GM21723 (cell line): ENCODE measurements around the gene HAND1.

ENCODE experiments used
- ATAC-seq: cut with Tn5 transposase; IDR thresholded peaks from one replicate; pipeline ENCODE4 v1.9.1; 2021; ENCODE audit warnings: mild to moderate bottlenecking, moderate library complexity; ENCODE audit not compliant: unreplicated experiment

The HAND1 gene

GRCh38 chr5:154479944-154480750 is 2.1 kb upstream of the HAND1 start:
- no peak for ATAC-seq

- no peak for ATAC-seq
Observed at GRCh38 chr5:154479160-154479943, 1.3 kb upstream of the HAND1 start.

GRCh38 chr5:154478752-154479159 is 729 bp upstream of the HAND1 start:
- ATAC-seq = no peak

GRCh38 chr5:154477382-154478223 is 424 bp downstream of the HAND1 start:
- no peak for ATAC-seq

- ATAC-seq = no peak
Observed at GRCh38 chr5:154476354-154477205, 1.4 kb downstream of the HAND1 start.

GRCh38 chr5:154475591-154476353 is 2.3 kb downstream of the HAND1 start:
- ATAC-seq = no peak

- ATAC-seq = no peak
Observed at GRCh38 chr5:154474396-154475334, 3.4 kb downstream of the HAND1 start.

- ATAC-seq = no peak
Observed at GRCh38 chr5:154473581-154474283, 4.3 kb downstream of the HAND1 start.

- no peak for ATAC-seq
Observed at GRCh38 chr5:154472871-154473580, 5.0 kb downstream of the HAND1 start.

- no peak for ATAC-seq
Observed at GRCh38 chr5:154470947-154471870, 6.8 kb downstream of the HAND1 start.

- ATAC-seq = no peak
Observed at GRCh38 chr5:154470137-154470536, 7.9 kb downstream of the HAND1 start.

GRCh38 chr5:154467655-154468354 is 10.2 kb downstream of the HAND1 start:
- peak; percentile 98 for ATAC-seq

- ATAC-seq = no peak
Observed at GRCh38 chr5:154466671-154467070, 11.4 kb downstream of the HAND1 start.

GRCh38 chr5:154466147-154466546 is 11.9 kb downstream of the HAND1 start:
- ATAC-seq = no peak

GRCh38 chr5:154465169-154465568 is 12.9 kb downstream of the HAND1 start:
- no peak for ATAC-seq

- no peak for ATAC-seq
Observed at GRCh38 chr5:154464438-154464837, 13.6 kb downstream of the HAND1 start.
